HG03439 (cell line): ENCODE data around the gene FARS2.

Source experiments
- ATAC-seq: cut with Tn5 transposase; IDR thresholded peaks from one replicate; pipeline ENCODE4 v1.9.1; 2021; ENCODE audit warnings: mild to moderate bottlenecking, moderate library complexity; ENCODE audit not compliant: unreplicated experiment

FARS2 gene

DNA sequence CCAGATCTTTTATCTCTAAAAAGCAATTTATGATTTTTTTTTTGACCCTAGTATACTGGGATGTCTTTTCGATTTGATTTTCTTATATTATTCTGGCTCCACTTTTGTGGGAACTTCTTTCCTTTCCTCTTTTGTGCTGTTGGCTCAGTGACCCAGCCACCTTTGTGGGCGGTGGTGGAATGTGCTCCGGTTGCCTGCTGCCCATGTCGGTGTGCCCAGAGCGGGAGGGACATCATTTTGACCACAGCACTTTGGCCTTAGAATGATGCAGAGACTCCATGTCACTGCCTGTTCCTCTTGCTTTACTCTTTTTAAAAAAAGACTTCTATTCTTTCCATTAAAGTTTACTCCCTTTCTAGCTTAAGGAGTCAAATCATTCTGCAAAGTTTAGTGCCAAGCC lies 198.0 kb downstream of the FARS2 start:
- no peak for ATAC-seq

DNA sequence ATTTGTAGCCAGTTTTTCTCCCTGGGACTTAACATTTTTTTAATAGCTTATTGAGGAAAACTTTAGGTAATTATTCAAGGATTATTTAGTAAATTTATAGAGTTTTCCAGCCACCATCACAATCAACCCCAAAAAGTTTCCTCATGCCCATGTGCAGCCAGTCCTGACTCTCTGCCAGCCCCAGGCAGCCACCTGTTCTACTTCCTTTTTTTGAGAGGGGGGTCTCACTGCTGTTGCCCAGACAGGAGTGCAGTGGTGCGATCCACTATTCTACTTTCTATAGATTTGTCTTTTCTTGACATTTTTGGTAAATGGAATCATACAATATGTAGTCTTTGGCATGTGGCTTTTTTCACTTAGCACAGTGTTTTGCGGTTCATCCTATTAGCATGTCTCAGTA lies 200.1 kb downstream of the FARS2 start:
- no peak for ATAC-seq

- ATAC-seq: no peak
These were observed 201.5 kb downstream of the FARS2 start for GRCh38 chr6:5462856-5463255.

DNA sequence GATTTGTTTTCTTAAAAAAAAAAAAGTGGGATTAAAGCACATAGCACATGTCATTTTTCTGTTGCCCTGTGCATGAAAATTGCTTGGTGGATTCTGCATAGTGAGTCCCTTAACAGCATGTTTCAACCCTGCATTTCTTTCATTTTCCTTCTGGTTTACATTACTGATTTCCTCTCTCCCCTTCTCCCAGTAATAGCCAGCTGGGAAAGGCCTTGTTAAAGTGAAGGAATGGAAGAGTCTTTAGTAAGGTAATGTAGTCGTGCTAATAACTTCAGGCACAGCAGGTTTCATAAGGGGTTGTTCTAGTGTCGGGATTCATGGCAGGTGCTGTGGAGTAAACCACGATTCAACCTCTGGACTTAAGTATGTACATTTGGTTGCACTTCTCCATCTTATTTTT lies 202.4 kb downstream of the FARS2 start:
- no peak for ATAC-seq

- ATAC-seq: no peak
These were observed 203.0 kb downstream of the FARS2 start for GRCh38 chr6:5464099-5464885.

DNA sequence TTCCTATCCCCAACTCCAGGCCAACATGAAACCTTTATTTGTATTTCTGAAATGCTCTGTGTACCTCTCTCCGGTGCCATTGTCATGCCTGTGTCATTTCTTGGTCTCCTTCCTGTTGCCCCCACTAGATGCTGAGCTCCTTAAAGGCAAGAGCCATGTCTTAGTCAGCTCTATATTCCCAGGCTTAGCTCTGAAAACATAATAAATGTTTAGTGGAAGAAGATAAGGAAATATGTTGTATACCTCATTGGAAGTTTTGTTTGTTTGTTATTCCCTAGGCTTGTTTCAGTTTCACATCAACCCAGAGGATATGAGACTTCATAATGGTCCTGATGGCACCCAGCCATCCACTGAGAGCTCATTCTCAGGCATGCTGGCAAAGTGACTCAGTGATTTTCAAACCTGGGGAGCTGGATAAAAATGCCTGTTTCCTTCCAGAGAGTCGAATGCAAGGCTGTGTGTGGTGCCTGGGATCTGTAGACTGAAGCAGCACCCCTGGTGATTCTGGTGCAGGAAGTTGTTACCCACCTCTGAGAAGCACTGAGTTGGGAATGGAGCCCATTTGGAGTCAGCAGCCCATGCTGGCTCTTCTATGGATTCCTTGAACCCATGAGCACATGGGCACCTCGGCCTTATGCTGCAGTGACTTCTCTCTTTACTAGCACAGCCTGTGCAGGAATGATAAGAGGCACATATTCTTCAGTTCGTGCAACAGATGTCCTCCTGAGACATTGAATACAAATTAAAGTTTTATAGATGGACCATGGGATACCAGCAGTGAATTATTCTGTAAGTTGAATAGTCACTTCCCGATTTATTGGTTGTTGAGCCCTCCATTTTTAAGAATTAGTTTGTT lies 205.2 kb downstream of the FARS2 start:
- no peak for ATAC-seq

GRCh38 chr6:5468586-5468985 lies 207.3 kb downstream of the FARS2 start:
- no peak for ATAC-seq

DNA sequence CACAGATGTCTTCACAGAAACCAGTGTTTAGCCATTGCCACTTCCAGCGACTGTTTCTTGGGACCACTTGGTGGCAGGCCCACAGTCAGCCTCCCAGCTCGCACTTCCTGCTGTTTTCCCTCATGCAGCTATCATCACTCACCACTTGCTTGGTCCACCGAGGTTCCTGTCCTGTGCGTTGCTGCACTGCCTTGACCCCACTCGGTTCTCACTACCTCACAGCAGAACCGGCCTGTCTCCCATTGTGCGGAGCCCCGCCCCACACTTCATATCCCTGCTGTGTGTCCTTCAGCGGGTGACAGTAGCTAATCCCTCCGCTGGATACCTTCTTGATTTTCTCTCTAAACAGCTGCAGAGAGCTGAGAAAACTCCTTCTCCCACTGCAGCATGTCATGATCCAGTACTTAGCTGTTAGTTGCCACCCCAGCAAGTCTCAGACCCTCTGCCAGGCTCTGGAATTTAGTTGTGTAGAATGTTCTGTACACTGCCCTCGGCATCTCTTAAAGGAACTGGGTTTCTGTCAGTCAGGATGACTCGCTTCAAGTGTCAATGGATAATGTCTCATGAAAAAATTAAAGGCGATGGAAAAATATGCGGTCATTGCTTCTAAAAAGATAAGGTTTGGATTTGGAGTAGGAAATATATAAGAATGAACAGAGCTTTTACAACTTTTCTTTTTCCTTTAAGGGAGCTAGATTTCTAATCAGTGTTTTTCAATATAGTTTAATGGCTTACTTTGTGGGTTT lies 208.0 kb downstream of the FARS2 start:
- ATAC-seq: no peak

DNA sequence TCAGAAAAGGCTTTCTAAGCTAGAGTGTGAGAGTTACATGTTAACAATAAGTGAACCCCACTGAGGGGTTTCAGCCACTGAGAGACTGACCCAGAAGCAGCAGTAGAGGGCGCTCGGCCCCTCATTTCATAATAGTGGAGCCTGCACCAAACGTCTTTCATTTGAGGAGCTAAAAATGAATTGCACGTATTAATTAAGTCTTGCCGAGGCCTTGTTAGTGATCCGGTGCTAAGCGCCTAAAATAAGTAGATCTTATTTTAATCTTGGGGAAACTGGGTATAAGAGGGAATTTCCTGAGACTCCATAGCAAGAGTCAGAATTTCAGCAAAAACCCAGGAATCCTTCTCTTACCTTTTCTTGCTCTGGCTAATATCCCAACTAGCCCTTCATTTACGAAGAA lies 209.7 kb downstream of the FARS2 start:
- ATAC-seq: no peak

DNA sequence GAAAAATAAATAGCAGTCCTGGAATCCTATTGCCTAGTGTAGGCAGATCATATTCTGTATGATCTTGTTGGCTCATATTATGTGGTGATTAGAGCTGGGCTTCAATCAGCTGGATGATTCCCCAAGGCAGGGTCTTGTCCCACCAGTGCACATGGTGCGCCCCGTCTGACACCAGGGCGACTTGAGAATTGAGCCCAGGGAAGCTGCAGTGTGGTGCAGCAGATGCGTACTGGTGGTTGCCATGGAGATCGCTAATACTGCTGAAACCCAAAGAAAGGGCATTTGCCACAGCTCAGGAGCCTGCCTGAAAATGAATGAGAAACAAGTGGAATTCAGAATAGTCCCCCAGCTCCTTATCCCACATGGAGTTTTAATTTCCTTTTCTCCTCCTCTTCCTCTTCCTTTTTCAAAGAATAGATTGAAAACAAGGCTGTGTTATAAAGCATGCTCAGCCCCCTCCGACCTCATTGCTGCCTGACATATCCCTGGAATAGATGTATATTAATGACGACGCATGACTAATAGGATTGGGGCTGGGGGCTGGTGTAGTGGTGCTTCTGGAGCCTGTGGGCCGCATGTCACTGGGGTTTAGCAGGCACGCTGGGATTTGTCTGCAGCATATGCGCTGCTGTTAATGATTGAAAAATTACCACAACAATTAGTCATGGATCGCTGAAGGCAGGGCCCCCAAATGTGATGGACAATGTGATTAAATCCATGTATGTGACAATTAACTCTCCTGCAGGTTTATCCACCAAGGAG lies 210.5 kb downstream of the FARS2 start:
- ATAC-seq: no peak

- ATAC-seq: no peak
These were observed 211.3 kb downstream of the FARS2 start for GRCh38 chr6:5472571-5472970.

GRCh38 chr6:5475779-5476178 lies 214.5 kb downstream of the FARS2 start:
- ATAC-seq: no peak

DNA sequence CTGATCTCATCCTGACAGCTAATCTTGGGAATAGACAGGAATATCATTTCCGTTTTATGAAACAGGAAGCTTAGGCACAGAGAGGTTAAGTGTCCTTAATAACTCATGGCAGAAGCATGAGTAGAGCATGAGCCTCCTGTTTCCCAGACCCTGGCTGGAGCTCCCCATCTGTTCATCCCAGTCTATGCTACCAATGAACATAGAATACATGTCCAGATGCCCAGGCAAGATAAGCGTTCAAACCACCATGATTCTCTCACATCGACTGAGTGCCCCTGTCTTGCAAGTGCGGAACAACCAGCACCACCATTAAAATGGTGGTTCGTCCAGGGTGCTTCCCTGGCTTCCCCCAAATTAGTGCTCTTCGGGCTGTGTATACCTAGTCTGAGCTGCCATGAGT lies 217.1 kb downstream of the FARS2 start:
- no peak for ATAC-seq

- ATAC-seq: no peak
These were observed 219.7 kb downstream of the FARS2 start for GRCh38 chr6:5481033-5481432.

DNA sequence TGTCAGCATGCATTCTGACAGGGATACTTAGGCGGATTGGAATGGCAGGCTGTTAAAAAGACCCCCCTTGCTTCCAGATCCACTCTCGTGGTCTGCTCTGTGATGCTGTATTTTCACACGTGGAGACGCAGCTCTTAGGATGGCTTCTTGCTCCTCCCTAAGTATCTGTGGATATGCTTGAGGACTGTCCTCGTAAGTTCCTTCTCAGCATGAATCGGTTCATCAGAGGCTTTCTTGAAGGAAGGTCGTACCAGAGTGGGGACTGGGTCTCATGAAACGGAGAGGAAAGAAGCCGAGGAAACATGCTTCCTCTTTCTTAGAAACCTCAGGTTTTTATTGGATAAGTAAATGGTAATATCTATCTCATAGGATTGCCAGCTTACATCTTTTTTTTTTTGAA lies 220.4 kb downstream of the FARS2 start:
- no peak for ATAC-seq

DNA sequence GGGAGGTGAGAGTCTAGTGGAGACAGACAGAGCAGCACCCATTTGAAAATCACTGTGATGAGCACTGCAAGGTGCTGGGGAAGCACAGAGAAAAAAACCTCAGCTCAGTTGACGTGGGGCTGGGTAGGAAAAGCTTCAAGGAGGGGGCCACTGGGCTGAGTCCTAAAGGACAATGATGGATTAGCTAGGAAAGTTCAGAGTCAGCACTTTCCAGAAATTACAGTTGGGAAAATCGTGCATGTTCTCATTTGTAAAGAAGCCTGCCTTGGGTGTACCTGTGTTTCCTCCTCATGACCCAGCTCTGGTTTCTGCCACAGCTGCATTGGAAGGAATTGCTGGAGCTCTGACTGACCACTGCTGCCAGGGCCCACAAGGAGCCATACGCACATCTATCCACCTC lies 221.3 kb downstream of the FARS2 start:
- ATAC-seq: no peak

DNA sequence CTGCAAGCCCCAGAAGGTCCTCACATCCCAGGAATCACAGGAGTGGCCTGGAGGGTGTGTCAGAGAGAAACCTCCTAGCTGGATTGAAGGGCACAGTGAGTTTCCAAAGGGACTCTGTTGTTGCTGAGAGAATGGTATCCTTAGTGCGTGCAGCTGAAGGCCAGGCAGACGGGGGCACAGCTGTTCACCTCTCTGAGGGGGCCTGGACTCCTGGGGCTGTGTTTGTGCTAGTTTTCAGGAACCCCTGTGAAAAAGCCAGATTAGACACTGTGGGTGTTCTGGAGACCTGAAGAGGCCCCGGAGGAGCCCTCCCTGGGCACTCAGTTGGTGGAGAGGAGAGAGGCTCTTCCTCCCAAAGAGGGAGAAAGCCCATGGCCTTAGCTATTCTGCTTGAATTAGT lies 223.4 kb downstream of the FARS2 start:
- ATAC-seq: no peak

DNA sequence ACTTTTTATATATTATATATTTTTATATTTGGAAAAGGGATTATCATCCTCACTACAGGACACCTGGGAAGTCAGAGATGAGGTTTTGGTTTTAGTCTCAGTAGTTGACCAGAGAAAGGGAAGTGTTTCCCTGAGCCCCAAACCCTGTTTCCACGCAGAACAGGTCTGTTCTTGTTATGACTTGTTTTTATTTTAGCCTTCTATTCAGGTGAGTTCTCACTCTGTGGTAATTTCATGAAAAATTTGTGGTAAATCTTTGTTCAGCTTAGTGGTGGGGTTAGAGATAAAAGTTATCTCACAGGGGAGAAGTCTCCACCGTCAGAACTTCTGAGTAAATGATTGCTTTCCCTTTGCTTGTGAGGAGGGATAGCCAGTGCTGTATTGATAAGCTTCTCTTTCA lies 224.9 kb downstream of the FARS2 start:
- peak; percentile 81 for ATAC-seq

DNA sequence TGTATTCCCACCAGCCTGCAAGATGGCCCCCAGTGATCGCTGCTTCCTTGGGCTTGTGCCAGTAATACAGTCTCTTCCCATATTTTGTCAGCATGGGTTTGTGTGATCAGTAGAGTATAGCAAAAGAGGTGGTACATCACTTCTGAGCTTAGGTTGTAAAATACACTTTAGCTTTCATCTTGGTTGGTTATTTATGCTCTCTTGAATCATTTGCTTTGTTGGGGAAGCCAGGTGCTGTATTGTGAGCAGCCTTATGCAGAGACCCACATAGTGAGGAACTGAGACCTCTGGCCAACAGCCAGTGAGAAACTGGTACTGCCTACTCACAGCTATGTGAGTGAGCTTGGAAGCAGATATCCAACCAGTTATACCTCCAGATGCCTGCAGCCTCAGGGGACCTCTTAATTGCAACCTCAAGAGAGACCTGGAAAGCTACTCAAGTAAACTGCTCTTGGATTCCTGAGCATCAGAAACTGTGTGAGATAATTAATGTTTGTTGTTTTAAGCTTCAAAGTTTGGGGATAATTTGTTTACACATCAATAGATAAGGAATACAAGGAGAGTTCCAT lies 229.3 kb downstream of the FARS2 start:
- ATAC-seq: no peak

- no peak for ATAC-seq
These were observed 231.0 kb downstream of the FARS2 start for GRCh38 chr6:5492356-5492755.

DNA sequence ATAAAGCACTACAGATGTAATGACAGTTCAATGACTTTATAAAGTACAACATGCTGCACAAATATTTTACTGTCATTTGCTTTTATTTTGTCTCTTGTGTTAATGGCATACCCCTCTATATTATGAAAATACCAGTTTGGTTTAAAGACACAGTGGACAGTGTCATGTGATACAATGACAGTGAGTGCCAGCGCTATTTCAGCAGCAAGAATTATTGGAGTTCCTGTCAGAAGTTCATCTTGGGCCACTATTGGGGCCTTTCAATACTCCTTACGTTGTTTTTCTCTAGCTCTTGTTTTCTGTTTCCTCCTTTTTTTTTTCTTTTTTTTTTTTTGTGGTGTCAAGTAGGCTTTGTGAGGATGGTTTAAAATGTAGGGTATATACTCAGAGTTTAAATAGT lies 232.5 kb downstream of the FARS2 start:
- no peak for ATAC-seq
